ENCODE measurements around the gene ADAMTS7. TPM values are rescaled to one million over a fixed set of nuclear protein-coding genes. Genes with fewer than 3 reads are reported as not detected.

The ADAMTS7 gene
- total and polyA plus RNA-seq, 2 of the 8 experiments (the other 6 are each of a cell fraction or from before 2014, with no cell fraction given), result 27.9 to 45.2 TPM

- Histone ChIP-seq H3K36me3 (ENCODE audit: control insufficient read depth in 2 of 4, insufficient read depth in 4 of 4, low read length in 3 of 4) (no peaks in the 10 kb centered on the region), H4K8ac (ENCODE audit: extremely low read depth, insufficient read depth, low read length) (no peak overlapping the region), H2BK120ac (replicated peaks; ENCODE audit: low read depth, low read length) (no peak overlapping the region), H2BK12ac (ENCODE audit: low read depth, low read length) (no peak overlapping the region), H4K20me1 (replicated peaks in 1 of 2; ENCODE audit: control insufficient read depth in 1 of 2, insufficient read depth in 2 of 2, low read length in 2 of 2) (no peaks in the 10 kb centered on the region), H2BK5ac (ENCODE audit: low read depth, low read length) (no peak overlapping the region; the same call in 1 of the 2 replicates), H4K5ac (ENCODE audit: insufficient read length, low read depth, low read length) (no peak overlapping the region), H3K4me3 (ENCODE audit: extremely low read depth in 1 of 4, insufficient read depth in 2 of 4, low read depth in 3 of 4, low read length in 4 of 4) (no peak overlapping the region), H3K4me1 (replicated peaks in 1 of 4; ENCODE audit: control insufficient read depth in 3 of 4, insufficient read depth in 4 of 4, low read length in 3 of 4) (peaks cover 0 to 5% (median 0%) of the 10 kb centered on the region in 4 experiments; a peak in 2 of 7 replicates), H3K56ac (replicated peaks; ENCODE audit: insufficient read length, low read depth, low read length) (no peak overlapping the region), H2BK15ac (ENCODE audit: low read length) (no peak overlapping the region), H3K9ac (replicated peaks in 1 of 4; ENCODE audit: extremely low read depth in 1 of 4, low read depth in 3 of 4, low read length in 3 of 4) (no peak overlapping the region), H3K4ac (replicated peaks; ENCODE audit: insufficient read length, low read depth, low read length) (no peak overlapping the region), H3K18ac (ENCODE audit: extremely low read depth, low read length) (no peak overlapping the region), H3K9me3 (ENCODE audit: insufficient read depth in 2 of 2, low read depth in 1 of 2, low read length in 1 of 2) (0 out of 4 replicates have a peak, but pooled peaks cover 0 to 2% of the 10 kb centered on the region in 2 experiments), H3K4me2 (ENCODE audit: insufficient read depth in 1 of 2, low read depth in 2 of 2, low read length in 2 of 2) (no peak overlapping the region), H2AFZ (ENCODE audit: low read length) (no peak overlapping the region), H3K14ac (ENCODE audit: insufficient read length) (no peak overlapping the region), H3K27me3 (replicated peaks in 1 of 4; ENCODE audit: control insufficient read depth in 3 of 4, extremely low read depth in 1 of 4, insufficient read depth in 3 of 4, low read length in 3 of 4) (peaks cover 0 to 3% (median 1%) of the 10 kb centered on the region in 4 experiments; a peak in 2 of 7 replicates), H3K79me1 (ENCODE audit: low read depth, low read length) (no peaks in the 10 kb centered on the region), H4K91ac (replicated peaks; ENCODE audit: insufficient read length, low read length) (no peak overlapping the region), H3K23me2 (ENCODE audit: low read depth, low read length) (no peaks in the 10 kb centered on the region), H3K79me2 (ENCODE audit: control insufficient read depth in 1 of 2, insufficient read depth in 2 of 2, low read length in 2 of 2) (no peaks in the 10 kb centered on the region), H2BK20ac (ENCODE audit: low read length) (no peak overlapping the region), H3K23ac (ENCODE audit: insufficient read length) (no peak overlapping the region), H2AK5ac (ENCODE audit: low read depth, low read length) (no peak overlapping the region), H3K27ac (ENCODE audit: low read depth, low read length) (no peak overlapping the region)
- WGBS, 2 experiments (ENCODE audit: extremely low coverage in 1 of 2, insufficient coverage in 1 of 2, insufficient read length in 1 of 2, insufficient replicate concordance in 2 of 2, low coverage in 1 of 2, low lambda C conversion rate in 2 of 2, missing lambda C conversion rate in 1 of 2), result 80% methylated on average over 2 of the region's 2 CpGs; no CpG with 5 or more reads in 1 of the 2 experiments
- no peak for FAIRE-seq
- no peak for DNase-seq (ENCODE audit: low read depth in 1 of 2, low spot score in 2 of 2)
- TF ChIP-seq RAD21 (IDR thresholded peaks at IDR 0.05 in 1 of 2, conservative IDR thresholded peaks at IDR 0.05 in 1 of 2; ENCODE audit: low read depth in 2 of 2, low read length in 2 of 2), result peak in 1 of 2 experiments; percentile 19; a peak in 2 of 4 replicates
- TF ChIP-seq SIN3A (conservative IDR thresholded peaks at IDR 0.05 in 1 of 2, IDR thresholded peaks at IDR 0.05 in 1 of 2; ENCODE audit: low read depth in 1 of 2, low read length in 2 of 2), result no peak
- TF ChIP-seq, protein P1, sequence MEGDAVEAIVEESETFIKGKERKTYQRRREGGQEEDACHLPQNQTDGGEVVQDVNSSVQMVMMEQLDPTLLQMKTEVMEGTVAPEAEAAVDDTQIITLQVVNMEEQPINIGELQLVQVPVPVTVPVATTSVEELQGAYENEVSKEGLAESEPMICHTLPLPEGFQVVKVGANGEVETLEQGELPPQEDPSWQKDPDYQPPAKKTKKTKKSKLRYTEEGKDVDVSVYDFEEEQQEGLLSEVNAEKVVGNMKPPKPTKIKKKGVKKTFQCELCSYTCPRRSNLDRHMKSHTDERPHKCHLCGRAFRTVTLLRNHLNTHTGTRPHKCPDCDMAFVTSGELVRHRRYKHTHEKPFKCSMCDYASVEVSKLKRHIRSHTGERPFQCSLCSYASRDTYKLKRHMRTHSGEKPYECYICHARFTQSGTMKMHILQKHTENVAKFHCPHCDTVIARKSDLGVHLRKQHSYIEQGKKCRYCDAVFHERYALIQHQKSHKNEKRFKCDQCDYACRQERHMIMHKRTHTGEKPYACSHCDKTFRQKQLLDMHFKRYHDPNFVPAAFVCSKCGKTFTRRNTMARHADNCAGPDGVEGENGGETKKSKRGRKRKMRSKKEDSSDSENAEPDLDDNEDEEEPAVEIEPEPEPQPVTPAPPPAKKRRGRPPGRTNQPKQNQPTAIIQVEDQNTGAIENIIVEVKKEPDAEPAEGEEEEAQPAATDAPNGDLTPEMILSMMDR (IDR thresholded peaks at IDR 0.05; ENCODE audit: control extremely low read depth in 1 of 3, insufficient read depth in 1 of 3, low read depth in 1 of 3, low read length in 3 of 3), result peak in 2 of 3 experiments; percentile 23 to 33; a peak in 2 of 4 replicates
- ChIA-PET CTCF (ENCODE audit: partially characterized antibody) (interaction anchor here (0.6 to 15.5 kb wide), 9 partner anchors 12 to 88 kb away, joined by 3 to 256 read pairs (median 5); partner anchors contain the start of gene CHRNB4), POLR2A (ENCODE audit: partially characterized antibody) (no interaction called here)
Measured at GRCh38 chr15:78711638-78712037, 99.6 kb downstream of the ADAMTS7 start.

Data from H1 (cell line).